ENCODE results near the gene OTUD4.

DNA sequence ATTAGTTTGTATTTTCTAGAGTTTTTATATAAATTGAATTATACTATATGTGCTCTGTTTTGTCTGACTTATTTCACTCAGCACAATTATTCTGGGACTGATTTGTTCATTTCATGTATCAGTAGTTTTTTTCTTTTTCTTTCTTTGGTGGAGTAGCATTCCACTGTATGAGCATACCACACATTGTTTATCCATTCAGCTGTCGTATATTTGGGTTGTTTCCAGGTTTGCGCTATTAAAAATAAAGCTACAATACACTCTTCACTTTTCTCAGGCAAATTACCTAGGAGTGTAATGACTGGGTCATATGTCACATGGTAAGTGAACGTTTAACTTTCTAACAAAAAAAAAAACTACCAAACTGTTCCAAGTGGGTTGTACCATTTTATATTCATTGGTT is 9.6 kb upstream of the OTUD4 start:
- TF ChIP-seq PPARA (CRISPR knock-in tag; IDR thresholded peaks at IDR 0.05; ENCODE audit: borderline replicate concordance) (no peak), ZFP30 (CRISPR knock-in tag; IDR thresholded peaks at IDR 0.05) (no peak), CSDC2 (CRISPR knock-in tag; IDR thresholded peaks at IDR 0.05) (no peak), ARNTL (CRISPR knock-in tag; IDR thresholded peaks at IDR 0.05; ENCODE audit: borderline replicate concordance, low read depth) (no peak)
- TF ChIP-seq, protein P1, sequence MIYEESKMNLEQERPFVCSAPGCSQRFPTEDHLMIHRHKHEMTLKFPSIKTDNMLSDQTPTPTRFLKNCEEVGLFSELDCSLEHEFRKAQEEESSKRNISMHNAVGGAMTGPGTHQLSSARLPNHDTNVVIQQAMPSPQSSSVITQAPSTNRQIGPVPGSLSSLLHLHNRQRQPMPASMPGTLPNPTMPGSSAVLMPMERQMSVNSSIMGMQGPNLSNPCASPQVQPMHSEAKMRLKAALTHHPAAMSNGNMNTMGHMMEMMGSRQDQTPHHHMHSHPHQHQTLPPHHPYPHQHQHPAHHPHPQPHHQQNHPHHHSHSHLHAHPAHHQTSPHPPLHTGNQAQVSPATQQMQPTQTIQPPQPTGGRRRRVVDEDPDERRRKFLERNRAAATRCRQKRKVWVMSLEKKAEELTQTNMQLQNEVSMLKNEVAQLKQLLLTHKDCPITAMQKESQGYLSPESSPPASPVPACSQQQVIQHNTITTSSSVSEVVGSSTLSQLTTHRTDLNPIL (CRISPR knock-in tag; IDR thresholded peaks at IDR 0.05; ENCODE audit: low read depth) = no peak
- TF ChIP-seq, protein P2, sequence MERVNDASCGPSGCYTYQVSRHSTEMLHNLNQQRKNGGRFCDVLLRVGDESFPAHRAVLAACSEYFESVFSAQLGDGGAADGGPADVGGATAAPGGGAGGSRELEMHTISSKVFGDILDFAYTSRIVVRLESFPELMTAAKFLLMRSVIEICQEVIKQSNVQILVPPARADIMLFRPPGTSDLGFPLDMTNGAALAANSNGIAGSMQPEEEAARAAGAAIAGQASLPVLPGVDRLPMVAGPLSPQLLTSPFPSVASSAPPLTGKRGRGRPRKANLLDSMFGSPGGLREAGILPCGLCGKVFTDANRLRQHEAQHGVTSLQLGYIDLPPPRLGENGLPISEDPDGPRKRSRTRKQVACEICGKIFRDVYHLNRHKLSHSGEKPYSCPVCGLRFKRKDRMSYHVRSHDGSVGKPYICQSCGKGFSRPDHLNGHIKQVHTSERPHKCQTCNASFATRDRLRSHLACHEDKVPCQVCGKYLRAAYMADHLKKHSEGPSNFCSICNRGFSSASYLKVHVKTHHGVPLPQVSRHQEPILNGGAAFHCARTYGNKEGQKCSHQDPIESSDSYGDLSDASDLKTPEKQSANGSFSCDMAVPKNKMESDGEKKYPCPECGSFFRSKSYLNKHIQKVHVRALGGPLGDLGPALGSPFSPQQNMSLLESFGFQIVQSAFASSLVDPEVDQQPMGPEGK (CRISPR knock-in tag; IDR thresholded peaks at IDR 0.05; ENCODE audit: borderline replicate concordance) = no peak
